HEK293 (cell line): ENCODE data around the gene KCNQ1.

ENCODE experiments used
- CTCF ChIP-seq: fragments of 450-650 bp; formaldehyde crosslinking; IDR thresholded peaks from 2 replicates; pipeline ENCODE4 v1.5.1; 2016; ENCODE audit warnings: missing biosample characterization, missing genetic modification characterization
- GLI2 ChIP-seq: fragments of 450-650 bp; formaldehyde crosslinking; IDR thresholded peaks from 2 replicates; pipeline ENCODE4; 2017; ENCODE audit warnings: missing biosample characterization, missing genetic modification characterization, low read depth, borderline replicate concordance
- MZF1 ChIP-seq: fragments of 450-650 bp; formaldehyde crosslinking; IDR thresholded peaks from 2 replicates; pipeline ENCODE4 v1.5.1; 2017; ENCODE audit warnings: missing biosample characterization, missing genetic modification characterization, borderline replicate concordance
- YY1 ChIP-seq: fragments of 450-650 bp; formaldehyde crosslinking; IDR thresholded peaks from 2 replicates; pipeline ENCODE4 v1.5.1; 2018; ENCODE audit warnings: missing biosample characterization, missing genetic modification characterization
- ZBTB11 ChIP-seq: fragments of 450-650 bp; formaldehyde crosslinking; conservative IDR thresholded peaks from 2 replicates; pipeline ENCODE4 v1.5.1; 2016; ENCODE audit warnings: low read depth, missing biosample characterization, missing genetic modification characterization
- ZBTB44 ChIP-seq: fragments of 450-650 bp; IDR thresholded peaks from 2 replicates; pipeline ENCODE4 v1.5.1; 2018; ENCODE audit warnings: missing biosample characterization, mild to moderate bottlenecking, missing genetic modification characterization
- ZNF10 ChIP-seq: fragments of 450-650 bp; formaldehyde crosslinking; IDR thresholded peaks from 2 replicates; pipeline ENCODE4 v1.5.1; 2017; ENCODE audit warnings: missing biosample characterization, missing genetic modification characterization

GRCh38 chr11:2726964-2727363 lies 282.2 kb downstream of the KCNQ1 start:
- TF ChIP-seq ZBTB44 (tag by site-specific recombination): no peak
- TF ChIP-seq CTCF (tag by site-specific recombination): no peak
- TF ChIP-seq YY1: no peak
- no peak for TF ChIP-seq ZNF10 (tag by site-specific recombination)
- no peak for TF ChIP-seq MZF1 (tag by site-specific recombination)
- TF ChIP-seq GLI2 (tag by site-specific recombination): no peak
- TF ChIP-seq ZBTB11: no peak
